Neural progenitor cell (in vitro differentiated cells): ENCODE data around the gene ITGAX. TPM values are rescaled to one million over a fixed set of nuclear protein-coding genes. Genes with fewer than 3 reads are reported as not detected.

Source experiments
- DNase-seq: peaks from one replicate; pipeline ENCODE4 v3.0.0-alpha.2; 2016; ENCODE audit warnings: low spot score
- H2AFZ ChIP-seq: fragments of 200-600 bp; sonication (generic); replicated peaks from 2 replicates; pipeline ENCODE4 v1.6.1; 2016; ENCODE audit warnings: antibody characterized with exemption
- H3F3A ChIP-seq: fragments of 200-600 bp; sonication (generic); 2 replicates; pipeline ENCODE4 v1.6.1; 2016; ENCODE audit warnings: antibody characterized with exemption, low read depth
- H3K27ac ChIP-seq: fragments of 200-600 bp; sonication (generic); 2 replicates; pipeline ENCODE4 v1.5.1; 2016; ENCODE audit warnings: mild to moderate bottlenecking
- H3K27me3 ChIP-seq: fragments of 200-600 bp; sonication (generic); 2 replicates; pipeline ENCODE4 v1.6.1; 2016; ENCODE audit warnings: mild to moderate bottlenecking, moderate library complexity
- H3K36me3 ChIP-seq: fragments of 200-600 bp; sonication (generic); 2 replicates; pipeline ENCODE4 v1.5.1; 2016
- H3K4me1 ChIP-seq: fragments of 200-600 bp; sonication (generic); 2 replicates; pipeline ENCODE4 v1.6.1; 2016; ENCODE audit warnings: mixed run types
- H3K4me2 ChIP-seq: fragments of 200-600 bp; sonication (generic); 2 replicates; pipeline ENCODE4 v1.6.1; 2016
- H3K4me3 ChIP-seq: fragments of 200-600 bp; sonication (generic); 2 replicates; pipeline ENCODE4 v1.5.1; 2016
- H3K79me2 ChIP-seq: fragments of 200-600 bp; sonication (generic); 2 replicates; pipeline ENCODE4 v1.6.1; 2016; ENCODE audit warnings: low read depth
- H3K9ac ChIP-seq: fragments of 200-600 bp; sonication (generic); 2 replicates; pipeline ENCODE4 v1.6.1; 2016
- H3K9me3 ChIP-seq: fragments of 200-600 bp; sonication (generic); 2 replicates; pipeline ENCODE4 v1.5.1; 2016; ENCODE audit warnings: low read depth
- H4K20me1 ChIP-seq: fragments of 200-600 bp; sonication (generic); 2 replicates; pipeline ENCODE4 v1.6.1; 2016; ENCODE audit warnings: low read depth
- H3K27ac Mint-ChIP-seq: 3 replicates; pipeline ENCODE4 v1.8.0; 2021; ENCODE audit warnings: mixed read lengths
- H3K27me3 Mint-ChIP-seq: 2 replicates; pipeline ENCODE4 v1.8.0; 2022; ENCODE audit warnings: low read depth, mild to moderate bottlenecking, inconsistent platforms, moderate library complexity, mixed read lengths; ENCODE audit not compliant: insufficient read depth
- H3K36me3 Mint-ChIP-seq: 3 replicates; pipeline ENCODE4 v1.8.0; 2021; ENCODE audit warnings: mixed read lengths
- H3K4me1 Mint-ChIP-seq: 3 replicates; pipeline ENCODE4 v1.8.0; 2021; ENCODE audit warnings: mixed read lengths
- H3K4me3 Mint-ChIP-seq: 3 replicates; pipeline ENCODE4 v1.8.0; 2021; ENCODE audit warnings: mild to moderate bottlenecking, moderate library complexity, mixed read lengths
- H3K9me3 Mint-ChIP-seq: 3 replicates; pipeline ENCODE4 v1.8.0; 2020; ENCODE audit warnings: mixed read lengths
- CTCF ChIP-seq: fragments of 200-600 bp; sonication (generic); IDR thresholded peaks from 2 replicates; pipeline ENCODE4 v1.5.1; 2017; ENCODE audit warnings: antibody characterized with exemption, mild to moderate bottlenecking
- EZH2 ChIP-seq: fragments of 200-600 bp; sonication (generic); IDR thresholded peaks from 2 replicates; pipeline ENCODE4 v1.6.1; 2017; ENCODE audit warnings: antibody characterized with exemption, mild to moderate bottlenecking, moderate library complexity
- EZH2phosphoT487 ChIP-seq: fragments of 200-600 bp; sonication (generic); IDR thresholded peaks from 2 replicates; pipeline ENCODE4 v1.6.1; 2017; ENCODE audit warnings: antibody characterized with exemption
- total RNA-seq: library from RNA; depleted of rRNA; stranded (reverse); fragments of >200 nt; gene quantifications from 2 replicates; pipeline ENCODE4 v1.2.3, GENCODE V29; 2015; ENCODE audit warnings: low replicate concordance

Gene ITGAX
- total RNA-seq, 1 donor from 2014 or later: not detected

- no peak for TF ChIP-seq CTCF
- no peak for TF ChIP-seq EZH2phosphoT487
- no peak for TF ChIP-seq EZH2
- no peaks in the 10 kb centered on the region for H3K79me2 ChIP-seq
- no peak overlapping the region for H3K4me3 ChIP-seq
- no peak overlapping the region for H2AFZ ChIP-seq
- no peaks in the 10 kb centered on the region for H3K9me3 ChIP-seq
- H3K36me3 ChIP-seq: no peaks in the 10 kb centered on the region
- no peaks in the 10 kb centered on the region for H3K27me3 ChIP-seq
- Mint-ChIP-seq H3K4me3 (no peak overlapping the region), H3K4me1 (no peaks in the 10 kb centered on the region), H3K36me3 (no peaks in the 10 kb centered on the region), H3K9me3 (peaks cover 9% of the 10 kb centered on the region), H3K27me3 (peaks cover 6% of the 10 kb centered on the region), H3K27ac (no peak overlapping the region)
- H4K20me1 ChIP-seq: no peaks in the 10 kb centered on the region
- no peak for DNase-seq
- no peaks in the 10 kb centered on the region for H3K4me1 ChIP-seq
- H3K4me2 ChIP-seq: no peak overlapping the region
- no peaks in the 10 kb centered on the region for H3F3A ChIP-seq
- no peak overlapping the region for H3K27ac ChIP-seq
- H3K9ac ChIP-seq: no peak overlapping the region
Measured at GRCh38 chr16:31400191-31400590, 45.2 kb downstream of the ITGAX start.

DNA sequence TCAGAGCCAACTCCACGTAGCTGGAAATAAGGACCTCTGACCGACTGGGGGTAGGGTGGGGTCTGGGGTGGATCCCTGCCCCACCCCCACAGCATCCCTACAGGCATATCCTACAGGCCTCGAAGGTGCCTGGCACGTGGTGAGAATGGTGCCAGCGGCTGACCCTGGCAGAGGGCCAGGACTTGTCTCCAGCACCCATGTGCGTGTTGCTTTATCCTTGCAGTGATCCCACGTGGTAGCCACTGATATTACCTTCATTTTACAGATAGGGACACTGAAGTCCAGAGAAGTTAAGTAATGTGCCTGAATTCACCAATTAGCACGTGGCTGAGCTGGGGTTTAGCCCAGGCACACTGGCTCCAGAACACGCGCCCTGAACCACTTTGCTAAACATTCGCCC lies 46.5 kb downstream of the ITGAX start:
- Histone ChIP-seq H3K27ac (no peak overlapping the region), H2AFZ (no peak overlapping the region), H3K79me2 (no peaks in the 10 kb centered on the region), H3K27me3 (no peaks in the 10 kb centered on the region), H4K20me1 (no peaks in the 10 kb centered on the region), H3K4me3 (no peak overlapping the region), H3K9me3 (no peaks in the 10 kb centered on the region), H3K4me2 (no peak overlapping the region), H3K36me3 (no peaks in the 10 kb centered on the region), H3K9ac (no peak overlapping the region), H3F3A (no peaks in the 10 kb centered on the region), H3K4me1 (no peaks in the 10 kb centered on the region)
- DNase-seq: no peak
- Mint-ChIP-seq H3K27me3 (peaks cover 4% of the 10 kb centered on the region), H3K4me1 (no peaks in the 10 kb centered on the region), H3K36me3 (no peaks in the 10 kb centered on the region), H3K4me3 (no peak overlapping the region), H3K9me3 (peaks cover 9% of the 10 kb centered on the region), H3K27ac (no peak overlapping the region)
- TF ChIP-seq CTCF (no peak), EZH2 (no peak), EZH2phosphoT487 (no peak)

DNA sequence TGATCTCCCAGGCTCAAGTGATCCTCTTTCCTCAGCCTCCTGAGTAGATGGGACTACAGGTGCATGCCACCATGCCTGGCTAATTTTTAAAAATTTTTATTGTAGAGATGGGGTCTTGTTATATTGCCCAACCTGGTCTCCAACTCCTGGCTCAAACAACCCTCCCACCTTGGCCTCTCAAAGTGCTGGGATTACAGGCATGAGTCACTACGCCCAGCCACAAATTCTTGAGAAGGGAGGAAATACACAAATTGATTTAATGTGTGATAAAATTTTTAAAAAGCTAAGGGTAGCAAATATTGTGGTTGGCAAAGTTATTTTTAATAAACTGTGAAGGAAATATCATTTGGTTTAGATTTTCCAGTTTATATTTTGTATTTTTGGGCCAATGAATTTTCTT lies 47.7 kb downstream of the ITGAX start:
- H3K9ac ChIP-seq: no peak overlapping the region
- Mint-ChIP-seq H3K27me3 (peaks cover 4% of the 10 kb centered on the region), H3K9me3 (peaks cover 9% of the 10 kb centered on the region), H3K4me1 (no peaks in the 10 kb centered on the region), H3K36me3 (no peaks in the 10 kb centered on the region), H3K4me3 (no peak overlapping the region), H3K27ac (no peak overlapping the region)
- no peak for TF ChIP-seq CTCF
- no peak for TF ChIP-seq EZH2phosphoT487
- no peak for TF ChIP-seq EZH2
- no peaks in the 10 kb centered on the region for H3K9me3 ChIP-seq
- H3K27ac ChIP-seq: no peak overlapping the region
- no peaks in the 10 kb centered on the region for H4K20me1 ChIP-seq
- no peaks in the 10 kb centered on the region for H3F3A ChIP-seq
- no peaks in the 10 kb centered on the region for H3K36me3 ChIP-seq
- no peak overlapping the region for H3K4me2 ChIP-seq
- H3K27me3 ChIP-seq: no peaks in the 10 kb centered on the region
- H3K79me2 ChIP-seq: no peaks in the 10 kb centered on the region
- H2AFZ ChIP-seq: no peak overlapping the region
- DNase-seq: no peak
- H3K4me1 ChIP-seq: no peaks in the 10 kb centered on the region
- H3K4me3 ChIP-seq: no peak overlapping the region
